NB4 (cell line): ENCODE results near the gene MAGI1.

Experiments
- POLR2A ChIP-seq: IDR thresholded peaks from 2 replicates; pipeline ENCODE4 v1.6.1; 2011; ENCODE audit warnings: mild to moderate bottlenecking; ENCODE audit not compliant: insufficient read length; ENCODE audit errors: extremely low read depth
- TF ChIP-seq, protein P1 (sequence below): IDR thresholded peaks from one replicate; pipeline ENCODE4 v1.5.1; 2012; ENCODE audit warnings: low read depth, low read length
- TF ChIP-seq, protein P2 (sequence below): IDR thresholded peaks from 2 replicates; pipeline ENCODE4 v1.6.1; 2011; ENCODE audit warnings: low read depth, low read length

GRCh38 chr3:66018057-66019033 is 20.4 kb downstream of the MAGI1 start:
- TF ChIP-seq, protein P1, sequence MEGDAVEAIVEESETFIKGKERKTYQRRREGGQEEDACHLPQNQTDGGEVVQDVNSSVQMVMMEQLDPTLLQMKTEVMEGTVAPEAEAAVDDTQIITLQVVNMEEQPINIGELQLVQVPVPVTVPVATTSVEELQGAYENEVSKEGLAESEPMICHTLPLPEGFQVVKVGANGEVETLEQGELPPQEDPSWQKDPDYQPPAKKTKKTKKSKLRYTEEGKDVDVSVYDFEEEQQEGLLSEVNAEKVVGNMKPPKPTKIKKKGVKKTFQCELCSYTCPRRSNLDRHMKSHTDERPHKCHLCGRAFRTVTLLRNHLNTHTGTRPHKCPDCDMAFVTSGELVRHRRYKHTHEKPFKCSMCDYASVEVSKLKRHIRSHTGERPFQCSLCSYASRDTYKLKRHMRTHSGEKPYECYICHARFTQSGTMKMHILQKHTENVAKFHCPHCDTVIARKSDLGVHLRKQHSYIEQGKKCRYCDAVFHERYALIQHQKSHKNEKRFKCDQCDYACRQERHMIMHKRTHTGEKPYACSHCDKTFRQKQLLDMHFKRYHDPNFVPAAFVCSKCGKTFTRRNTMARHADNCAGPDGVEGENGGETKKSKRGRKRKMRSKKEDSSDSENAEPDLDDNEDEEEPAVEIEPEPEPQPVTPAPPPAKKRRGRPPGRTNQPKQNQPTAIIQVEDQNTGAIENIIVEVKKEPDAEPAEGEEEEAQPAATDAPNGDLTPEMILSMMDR, result no peak
- no peak for TF ChIP-seq POLR2A
- TF ChIP-seq, protein P2, sequence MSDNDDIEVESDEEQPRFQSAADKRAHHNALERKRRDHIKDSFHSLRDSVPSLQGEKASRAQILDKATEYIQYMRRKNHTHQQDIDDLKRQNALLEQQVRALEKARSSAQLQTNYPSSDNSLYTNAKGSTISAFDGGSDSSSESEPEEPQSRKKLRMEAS, result no peak
